ENCODE data around the gene PLEKHH1.
"Not testable (repeated sequence)": the region's sequence is repeated elsewhere in the genome, so short reads cannot be mapped to it uniquely, and the experiment has no call there.

PLEKHH1 gene

GRCh38 chr14:67595392-67595791 is 62.3 kb downstream of the PLEKHH1 start:
- Mint-ChIP-seq H3K27me3 (ENCODE audit: low read depth, poor library complexity) (no peaks in the 10 kb centered on the region), H3K9me3 (peaks cover 4% of the 10 kb centered on the region), H3K27ac (no peak overlapping the region), H3K36me3 (ENCODE audit: low read depth) (peaks cover 29% of the 10 kb centered on the region), H3K4me1 (peaks cover 14% of the 10 kb centered on the region), H3K4me3 (no peak overlapping the region)
- TF ChIP-seq CTCF (IDR thresholded peaks at IDR 0.05): no peak
- DNase-seq: no peak

GRCh38 chr14:67599698-67600561 is 66.8 kb downstream of the PLEKHH1 start, which contains the start of gene PIGH:
PIGH (minus strand) TSS chr14:67600268; CDS start chr14:67600203, 65 bp downstream.
- Mint-ChIP-seq H3K27ac (peak within 1 kb of the TSS; percentile 68), H3K36me3 (ENCODE audit: low read depth) (peaks cover 20% of the 10 kb centered on the region), H3K4me1 (peaks cover 36% of the 10 kb centered on the region), H3K27me3 (ENCODE audit: low read depth, poor library complexity) (peaks cover 8% of the 10 kb centered on the region), H3K9me3 (peaks cover 25% of the 10 kb centered on the region), H3K4me3 (peak within 1 kb of the TSS; percentile 92)
- DNase-seq: peak; percentile 92
- peak; percentile 55 for TF ChIP-seq CTCF (IDR thresholded peaks at IDR 0.05)

- peaks cover 38% of the 10 kb centered on the region for H3K4me1 Mint-ChIP-seq
These were observed 67.5 kb downstream of the PLEKHH1 start for GRCh38 chr14:67600562-67600974.

GRCh38 chr14:67602076-67602475 is 69.0 kb downstream of the PLEKHH1 start:
- Mint-ChIP-seq H3K27me3 (ENCODE audit: low read depth, poor library complexity) (peaks cover 20% of the 10 kb centered on the region), H3K9me3 (peaks cover 25% of the 10 kb centered on the region), H3K27ac (no peak overlapping the region), H3K36me3 (ENCODE audit: low read depth) (peaks cover 6% of the 10 kb centered on the region), H3K4me1 (peaks cover 38% of the 10 kb centered on the region), H3K4me3 (peak overlapping the region; percentile 10)
- TF ChIP-seq CTCF (IDR thresholded peaks at IDR 0.05): no peak
- no peak for DNase-seq

More at GRCh38 chr14:67600562-67600974, 67.5 kb downstream of the PLEKHH1 start:
- Mint-ChIP-seq H3K4me3 (peak overlapping the region; percentile 92), H3K9me3 (peaks cover 25% of the 10 kb centered on the region), H3K36me3 (ENCODE audit: low read depth) (peaks cover 15% of the 10 kb centered on the region), H3K27me3 (ENCODE audit: low read depth, poor library complexity) (peaks cover 10% of the 10 kb centered on the region)
- not testable (repeated sequence) for H3K27ac Mint-ChIP-seq, DNase-seq

GRCh38 chr14:67602995-67603545 is 70.0 kb downstream of the PLEKHH1 start:
- Mint-ChIP-seq H3K36me3 (ENCODE audit: low read depth) (peaks cover 6% of the 10 kb centered on the region), H3K9me3 (peaks cover 25% of the 10 kb centered on the region), H3K4me1 (peaks cover 35% of the 10 kb centered on the region), H3K4me3 (peak overlapping the region; percentile 45), H3K27ac (peak overlapping the region; percentile 56), H3K27me3 (ENCODE audit: low read depth, poor library complexity) (peaks cover 24% of the 10 kb centered on the region)
- no peak for TF ChIP-seq CTCF (IDR thresholded peaks at IDR 0.05)
- peak; percentile 14 for DNase-seq

- H3K36me3 Mint-ChIP-seq (ENCODE audit: low read depth): no peaks in the 10 kb centered on the region
- TF ChIP-seq CTCF (IDR thresholded peaks at IDR 0.05): no peak
- H3K4me3 Mint-ChIP-seq: no peak overlapping the region
- H3K27ac Mint-ChIP-seq: no peak overlapping the region
- peaks cover 39% of the 10 kb centered on the region for H3K27me3 Mint-ChIP-seq (ENCODE audit: low read depth, poor library complexity)
- peaks cover 44% of the 10 kb centered on the region for H3K4me1 Mint-ChIP-seq
- DNase-seq: no peak
- H3K9me3 Mint-ChIP-seq: peaks cover 4% of the 10 kb centered on the region
These were observed 74.6 kb downstream of the PLEKHH1 start for GRCh38 chr14:67607646-67608045.

All from nephron progenitor cell (in vitro differentiated cells).